ENCODE results near the gene VPS16.

The VPS16 gene

DNA sequence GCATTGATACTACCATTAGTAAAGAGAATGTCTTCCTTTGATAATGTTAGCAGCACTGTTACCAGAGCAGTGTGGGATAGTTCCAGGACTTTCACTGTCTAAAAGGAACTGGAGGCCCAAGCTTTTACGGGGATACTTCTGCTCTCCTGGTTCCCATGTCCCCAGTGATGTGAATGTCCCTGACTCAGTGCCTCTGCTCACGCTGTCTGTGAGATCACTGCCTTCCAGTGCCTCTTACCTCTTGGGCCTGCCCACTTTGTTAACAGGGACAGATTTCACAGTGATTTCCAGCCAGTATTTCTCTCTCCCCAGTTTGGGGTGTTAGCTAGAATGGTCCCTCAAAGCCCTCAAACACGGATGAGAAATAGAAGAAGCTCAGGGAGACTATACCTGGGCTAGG lies 47.2 kb downstream of the VPS16 start:
- no peak for ATAC-seq
- TF ChIP-seq SNAI2 (CRISPR knock-in tag; IDR thresholded peaks at IDR 0.05) (no peak), GLIS3 (CRISPR knock-in tag; IDR thresholded peaks at IDR 0.05) (no peak), ESRRG (CRISPR knock-in tag; IDR thresholded peaks at IDR 0.05) (no peak), OSR1 (CRISPR knock-in tag; IDR thresholded peaks at IDR 0.05) (no peak), ZNF565 (CRISPR knock-in tag; conservative IDR thresholded peaks at IDR 0.05; ENCODE audit: low read depth) (no peak), ZNF70 (CRISPR knock-in tag; IDR thresholded peaks at IDR 0.05) (no peak), PPARA (CRISPR knock-in tag; IDR thresholded peaks at IDR 0.05; ENCODE audit: borderline replicate concordance) (no peak), ARNTL (CRISPR knock-in tag; IDR thresholded peaks at IDR 0.05; ENCODE audit: borderline replicate concordance, low read depth) (no peak), CSDC2 (CRISPR knock-in tag; IDR thresholded peaks at IDR 0.05) (no peak), TOX (CRISPR knock-in tag; IDR thresholded peaks at IDR 0.05; ENCODE audit: borderline replicate concordance) (no peak), ZNF8 (CRISPR knock-in tag; IDR thresholded peaks at IDR 0.05) (no peak)
- TF ChIP-seq, protein P1, sequence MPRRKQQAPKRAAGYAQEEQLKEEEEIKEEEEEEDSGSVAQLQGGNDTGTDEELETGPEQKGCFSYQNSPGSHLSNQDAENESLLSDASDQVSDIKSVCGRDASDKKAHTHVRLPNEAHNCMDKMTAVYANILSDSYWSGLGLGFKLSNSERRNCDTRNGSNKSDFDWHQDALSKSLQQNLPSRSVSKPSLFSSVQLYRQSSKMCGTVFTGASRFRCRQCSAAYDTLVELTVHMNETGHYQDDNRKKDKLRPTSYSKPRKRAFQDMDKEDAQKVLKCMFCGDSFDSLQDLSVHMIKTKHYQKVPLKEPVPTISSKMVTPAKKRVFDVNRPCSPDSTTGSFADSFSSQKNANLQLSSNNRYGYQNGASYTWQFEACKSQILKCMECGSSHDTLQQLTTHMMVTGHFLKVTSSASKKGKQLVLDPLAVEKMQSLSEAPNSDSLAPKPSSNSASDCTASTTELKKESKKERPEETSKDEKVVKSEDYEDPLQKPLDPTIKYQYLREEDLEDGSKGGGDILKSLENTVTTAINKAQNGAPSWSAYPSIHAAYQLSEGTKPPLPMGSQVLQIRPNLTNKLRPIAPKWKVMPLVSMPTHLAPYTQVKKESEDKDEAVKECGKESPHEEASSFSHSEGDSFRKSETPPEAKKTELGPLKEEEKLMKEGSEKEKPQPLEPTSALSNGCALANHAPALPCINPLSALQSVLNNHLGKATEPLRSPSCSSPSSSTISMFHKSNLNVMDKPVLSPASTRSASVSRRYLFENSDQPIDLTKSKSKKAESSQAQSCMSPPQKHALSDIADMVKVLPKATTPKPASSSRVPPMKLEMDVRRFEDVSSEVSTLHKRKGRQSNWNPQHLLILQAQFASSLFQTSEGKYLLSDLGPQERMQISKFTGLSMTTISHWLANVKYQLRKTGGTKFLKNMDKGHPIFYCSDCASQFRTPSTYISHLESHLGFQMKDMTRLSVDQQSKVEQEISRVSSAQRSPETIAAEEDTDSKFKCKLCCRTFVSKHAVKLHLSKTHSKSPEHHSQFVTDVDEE (CRISPR knock-in tag; IDR thresholded peaks at IDR 0.05), result no peak
- TF ChIP-seq, protein P2, sequence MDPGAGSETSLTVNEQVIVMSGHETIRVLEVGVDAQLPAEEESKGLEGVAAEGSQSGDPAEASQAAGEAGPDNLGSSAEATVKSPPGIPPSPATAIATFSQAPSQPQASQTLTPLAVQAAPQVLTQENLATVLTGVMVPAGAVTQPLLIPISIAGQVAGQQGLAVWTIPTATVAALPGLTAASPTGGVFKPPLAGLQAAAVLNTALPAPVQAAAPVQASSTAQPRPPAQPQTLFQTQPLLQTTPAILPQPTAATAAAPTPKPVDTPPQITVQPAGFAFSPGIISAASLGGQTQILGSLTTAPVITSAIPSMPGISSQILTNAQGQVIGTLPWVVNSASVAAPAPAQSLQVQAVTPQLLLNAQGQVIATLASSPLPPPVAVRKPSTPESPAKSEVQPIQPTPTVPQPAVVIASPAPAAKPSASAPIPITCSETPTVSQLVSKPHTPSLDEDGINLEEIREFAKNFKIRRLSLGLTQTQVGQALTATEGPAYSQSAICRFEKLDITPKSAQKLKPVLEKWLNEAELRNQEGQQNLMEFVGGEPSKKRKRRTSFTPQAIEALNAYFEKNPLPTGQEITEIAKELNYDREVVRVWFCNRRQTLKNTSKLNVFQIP (CRISPR knock-in tag; IDR thresholded peaks at IDR 0.05; ENCODE audit: borderline replicate concordance, low read depth), result no peak

DNA sequence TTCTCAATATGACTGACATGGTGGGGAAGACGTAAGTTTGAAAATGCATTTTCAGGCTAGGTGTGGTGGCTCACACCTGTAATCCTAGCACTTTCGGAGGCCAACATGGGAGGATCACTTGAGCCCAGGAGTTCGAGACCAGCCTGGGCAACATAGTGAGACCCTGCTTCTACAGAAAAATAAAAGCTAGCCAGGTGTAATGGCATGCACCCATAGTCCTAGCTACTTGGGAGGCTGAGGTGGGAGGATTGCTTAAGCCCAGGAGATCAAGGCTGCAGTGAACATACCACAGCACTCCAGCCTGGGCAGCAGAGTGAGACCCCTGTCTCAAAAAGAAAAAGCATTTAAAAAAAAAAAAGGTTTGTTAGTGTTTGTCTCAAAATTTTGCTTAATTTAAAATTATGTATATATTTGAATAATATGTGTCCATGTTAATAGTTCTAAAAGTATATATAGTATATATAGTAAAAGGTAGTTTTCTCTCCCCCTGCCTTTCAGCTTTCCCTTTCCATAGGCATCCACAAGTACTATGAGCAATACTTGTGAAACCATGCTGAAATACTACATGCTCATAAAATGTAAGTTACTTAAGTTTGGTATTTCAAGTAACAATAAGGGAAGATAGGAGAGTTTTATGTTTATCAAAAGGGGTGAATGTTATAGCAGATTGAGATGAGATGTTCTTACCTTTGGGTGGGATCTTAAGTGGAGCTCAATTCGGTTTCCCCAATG lies 47.8 kb downstream of the VPS16 start:
- no peak for ATAC-seq
- TF ChIP-seq, protein P2 (CRISPR knock-in tag; IDR thresholded peaks at IDR 0.05; ENCODE audit: borderline replicate concordance, low read depth), result no peak
- TF ChIP-seq RARB (CRISPR knock-in tag; IDR thresholded peaks at IDR 0.05), result no peak
- TF ChIP-seq BACH2 (CRISPR knock-in tag; IDR thresholded peaks at IDR 0.05; ENCODE audit: borderline replicate concordance), result no peak
- no peak for TF ChIP-seq ZNF8 (CRISPR knock-in tag; IDR thresholded peaks at IDR 0.05)
- TF ChIP-seq SNAI2 (CRISPR knock-in tag; IDR thresholded peaks at IDR 0.05), result no peak
- no peak for TF ChIP-seq ZFP3 (CRISPR knock-in tag; IDR thresholded peaks at IDR 0.05)
- no peak for TF ChIP-seq TCF4 (CRISPR knock-in tag; IDR thresholded peaks at IDR 0.05; ENCODE audit: borderline replicate concordance)
- TF ChIP-seq ZNF70 (CRISPR knock-in tag; IDR thresholded peaks at IDR 0.05), result no peak
- TF ChIP-seq, protein P3, sequence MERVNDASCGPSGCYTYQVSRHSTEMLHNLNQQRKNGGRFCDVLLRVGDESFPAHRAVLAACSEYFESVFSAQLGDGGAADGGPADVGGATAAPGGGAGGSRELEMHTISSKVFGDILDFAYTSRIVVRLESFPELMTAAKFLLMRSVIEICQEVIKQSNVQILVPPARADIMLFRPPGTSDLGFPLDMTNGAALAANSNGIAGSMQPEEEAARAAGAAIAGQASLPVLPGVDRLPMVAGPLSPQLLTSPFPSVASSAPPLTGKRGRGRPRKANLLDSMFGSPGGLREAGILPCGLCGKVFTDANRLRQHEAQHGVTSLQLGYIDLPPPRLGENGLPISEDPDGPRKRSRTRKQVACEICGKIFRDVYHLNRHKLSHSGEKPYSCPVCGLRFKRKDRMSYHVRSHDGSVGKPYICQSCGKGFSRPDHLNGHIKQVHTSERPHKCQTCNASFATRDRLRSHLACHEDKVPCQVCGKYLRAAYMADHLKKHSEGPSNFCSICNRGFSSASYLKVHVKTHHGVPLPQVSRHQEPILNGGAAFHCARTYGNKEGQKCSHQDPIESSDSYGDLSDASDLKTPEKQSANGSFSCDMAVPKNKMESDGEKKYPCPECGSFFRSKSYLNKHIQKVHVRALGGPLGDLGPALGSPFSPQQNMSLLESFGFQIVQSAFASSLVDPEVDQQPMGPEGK (CRISPR knock-in tag; IDR thresholded peaks at IDR 0.05; ENCODE audit: borderline replicate concordance), result no peak
- TF ChIP-seq OSR1 (CRISPR knock-in tag; IDR thresholded peaks at IDR 0.05), result no peak
- TF ChIP-seq, protein P4, sequence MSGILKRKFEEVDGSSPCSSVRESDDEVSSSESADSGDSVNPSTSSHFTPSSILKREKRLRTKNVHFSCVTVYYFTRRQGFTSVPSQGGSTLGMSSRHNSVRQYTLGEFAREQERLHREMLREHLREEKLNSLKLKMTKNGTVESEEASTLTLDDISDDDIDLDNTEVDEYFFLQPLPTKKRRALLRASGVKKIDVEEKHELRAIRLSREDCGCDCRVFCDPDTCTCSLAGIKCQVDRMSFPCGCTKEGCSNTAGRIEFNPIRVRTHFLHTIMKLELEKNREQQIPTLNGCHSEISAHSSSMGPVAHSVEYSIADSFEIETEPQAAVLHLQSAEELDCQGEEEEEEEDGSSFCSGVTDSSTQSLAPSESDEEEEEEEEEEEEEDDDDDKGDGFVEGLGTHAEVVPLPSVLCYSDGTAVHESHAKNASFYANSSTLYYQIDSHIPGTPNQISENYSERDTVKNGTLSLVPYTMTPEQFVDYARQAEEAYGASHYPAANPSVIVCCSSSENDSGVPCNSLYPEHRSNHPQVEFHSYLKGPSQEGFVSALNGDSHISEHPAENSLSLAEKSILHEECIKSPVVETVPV (CRISPR knock-in tag; IDR thresholded peaks at IDR 0.05), result no peak

DNA sequence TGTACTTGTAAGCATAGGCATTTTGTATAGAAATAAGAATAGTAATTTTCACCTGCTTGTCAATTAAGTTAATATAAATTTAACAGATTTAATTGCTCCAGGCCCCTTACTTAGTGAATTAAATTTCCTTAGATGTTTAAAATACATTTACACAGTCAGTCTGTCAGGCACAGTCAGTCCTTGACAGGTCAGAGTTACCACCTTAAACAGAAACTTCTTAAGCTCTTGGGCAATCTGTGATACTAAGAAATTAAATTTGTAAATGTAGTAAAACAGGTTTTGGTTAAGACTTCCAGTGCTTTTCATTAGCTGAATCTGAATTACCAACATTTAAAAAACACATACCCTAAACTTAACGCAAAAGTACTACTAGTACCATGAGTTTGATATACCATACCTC lies 48.7 kb downstream of the VPS16 start:
- ATAC-seq, result no peak
- no peak for TF ChIP-seq OSR1 (CRISPR knock-in tag; IDR thresholded peaks at IDR 0.05)
- TF ChIP-seq, protein P5, sequence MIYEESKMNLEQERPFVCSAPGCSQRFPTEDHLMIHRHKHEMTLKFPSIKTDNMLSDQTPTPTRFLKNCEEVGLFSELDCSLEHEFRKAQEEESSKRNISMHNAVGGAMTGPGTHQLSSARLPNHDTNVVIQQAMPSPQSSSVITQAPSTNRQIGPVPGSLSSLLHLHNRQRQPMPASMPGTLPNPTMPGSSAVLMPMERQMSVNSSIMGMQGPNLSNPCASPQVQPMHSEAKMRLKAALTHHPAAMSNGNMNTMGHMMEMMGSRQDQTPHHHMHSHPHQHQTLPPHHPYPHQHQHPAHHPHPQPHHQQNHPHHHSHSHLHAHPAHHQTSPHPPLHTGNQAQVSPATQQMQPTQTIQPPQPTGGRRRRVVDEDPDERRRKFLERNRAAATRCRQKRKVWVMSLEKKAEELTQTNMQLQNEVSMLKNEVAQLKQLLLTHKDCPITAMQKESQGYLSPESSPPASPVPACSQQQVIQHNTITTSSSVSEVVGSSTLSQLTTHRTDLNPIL (CRISPR knock-in tag; IDR thresholded peaks at IDR 0.05; ENCODE audit: low read depth), result no peak
- no peak for TF ChIP-seq ARNTL (CRISPR knock-in tag; IDR thresholded peaks at IDR 0.05; ENCODE audit: borderline replicate concordance, low read depth)
- no peak for TF ChIP-seq TOX (CRISPR knock-in tag; IDR thresholded peaks at IDR 0.05; ENCODE audit: borderline replicate concordance)
- no peak for TF ChIP-seq RARB (CRISPR knock-in tag; IDR thresholded peaks at IDR 0.05)
- TF ChIP-seq TCF4 (CRISPR knock-in tag; IDR thresholded peaks at IDR 0.05; ENCODE audit: borderline replicate concordance), result no peak
- TF ChIP-seq ZNF565 (CRISPR knock-in tag; conservative IDR thresholded peaks at IDR 0.05; ENCODE audit: low read depth), result no peak
- TF ChIP-seq PPARA (CRISPR knock-in tag; IDR thresholded peaks at IDR 0.05; ENCODE audit: borderline replicate concordance), result no peak
- TF ChIP-seq ZC3H10 (CRISPR knock-in tag; IDR thresholded peaks at IDR 0.05), result no peak
- no peak for TF ChIP-seq GLIS3 (CRISPR knock-in tag; IDR thresholded peaks at IDR 0.05)
- no peak for TF ChIP-seq ESRRG (CRISPR knock-in tag; IDR thresholded peaks at IDR 0.05)
- TF ChIP-seq BACH2 (CRISPR knock-in tag; IDR thresholded peaks at IDR 0.05; ENCODE audit: borderline replicate concordance), result no peak
- TF ChIP-seq, protein P1 (CRISPR knock-in tag; IDR thresholded peaks at IDR 0.05), result no peak
- TF ChIP-seq SNAI2 (CRISPR knock-in tag; IDR thresholded peaks at IDR 0.05), result no peak

All from SK-N-SH treated with all-trans-retinoic acid at 6 μM for 48 hours (cell line).